Measurements from ENCODE around the gene DCAF11. TPM values are rescaled to one million over a fixed set of nuclear protein-coding genes. Genes with fewer than 3 reads are reported as not detected.
A peak's percentile ranks its signal among the peaks of the same experiment; 100 is the strongest.

Gene DCAF11
- total and polyA plus RNA-seq, 2 donors, result 34.0 to 52.5 TPM

GRCh38 chr14:24113379-24113800 lies 1.2 kb upstream of the DCAF11 start:
- 16% methylated on average over 15 of the region's 15 CpGs for WGBS
- peaks cover 2% of the 10 kb centered on the region for H3K4me1 ChIP-seq (ENCODE audit: insufficient read depth)

GRCh38 chr14:24113801-24114531 lies 611 bp upstream of the DCAF11 start:
- DNase-seq (ENCODE audit: extremely low spot score), result peak; percentile 78
- under 1% methylated on average over 42 of the region's 42 CpGs for WGBS
- Histone ChIP-seq H3K4me3 (ENCODE audit: low read depth, low read length) (peak overlapping the region; percentile 50), H3K27ac (ENCODE audit: low read depth) (peak overlapping the region; percentile 98), H3K36me3 (ENCODE audit: insufficient read depth) (peaks cover 3% of the 10 kb centered on the region), H3K4me1 (ENCODE audit: insufficient read depth) (peaks cover 2% of the 10 kb centered on the region)

More at GRCh38 chr14:24113379-24113800, 1.2 kb upstream of the DCAF11 start:
- Histone ChIP-seq H3K36me3 (ENCODE audit: insufficient read depth) (peaks cover 3% of the 10 kb centered on the region), H3K4me3 (ENCODE audit: low read depth, low read length) (peak overlapping the region; percentile 50), H3K27ac (ENCODE audit: low read depth) (peak overlapping the region; percentile 98)
- DNase-seq (ENCODE audit: extremely low spot score), result no peak

- WGBS, result 3% methylated on average over 14 of the region's 14 CpGs
- no peak overlapping the region for H3K27ac ChIP-seq (ENCODE audit: low read depth)
- peaks cover 3% of the 10 kb centered on the region for H3K36me3 ChIP-seq (ENCODE audit: insufficient read depth)
- DNase-seq (ENCODE audit: extremely low spot score), result no peak
- peaks cover 2% of the 10 kb centered on the region for H3K4me1 ChIP-seq (ENCODE audit: insufficient read depth)
- peak overlapping the region; percentile 59 for H3K4me3 ChIP-seq (ENCODE audit: low read depth, low read length)
Observed at GRCh38 chr14:24115422-24116127, 998 bp downstream of the DCAF11 start.

GRCh38 chr14:24116128-24116814 lies 1.7 kb downstream of the DCAF11 start:
- Histone ChIP-seq H3K27ac (ENCODE audit: low read depth) (no peak overlapping the region), H3K36me3 (ENCODE audit: insufficient read depth) (peaks cover 3% of the 10 kb centered on the region), H3K4me3 (ENCODE audit: low read depth, low read length) (no peak overlapping the region), H3K4me1 (ENCODE audit: insufficient read depth) (peaks cover 2% of the 10 kb centered on the region)
- no peak for DNase-seq (ENCODE audit: extremely low spot score)
- 88% methylated on average over 6 of the region's 6 CpGs for WGBS

GRCh38 chr14:24117179-24117578 lies 2.6 kb downstream of the DCAF11 start:
- peaks cover 3% of the 10 kb centered on the region for H3K36me3 ChIP-seq (ENCODE audit: insufficient read depth)
- H3K4me3 ChIP-seq (ENCODE audit: low read depth, low read length), result no peak overlapping the region
- H3K4me1 ChIP-seq (ENCODE audit: insufficient read depth), result peaks cover 2% of the 10 kb centered on the region
- WGBS, result 97% methylated on average over 6 of the region's 6 CpGs
- H3K27ac ChIP-seq (ENCODE audit: low read depth), result no peak overlapping the region
- no peak for DNase-seq (ENCODE audit: extremely low spot score)

GRCh38 chr14:24119691-24120090 lies 5.1 kb downstream of the DCAF11 start:
- H3K4me1 ChIP-seq (ENCODE audit: insufficient read depth), result peaks cover 2% of the 10 kb centered on the region
- H3K4me3 ChIP-seq (ENCODE audit: low read depth, low read length), result no peak overlapping the region
- no peak overlapping the region for H3K27ac ChIP-seq (ENCODE audit: low read depth)
- peaks cover 5% of the 10 kb centered on the region for H3K36me3 ChIP-seq (ENCODE audit: insufficient read depth)
- WGBS, result 96% methylated on average over 6 of the region's 6 CpGs
- no peak for DNase-seq (ENCODE audit: extremely low spot score)

GRCh38 chr14:24121210-24121609 lies 6.6 kb downstream of the DCAF11 start:
- H3K4me1 ChIP-seq (ENCODE audit: insufficient read depth), result no peaks in the 10 kb centered on the region
- H3K4me3 ChIP-seq (ENCODE audit: low read depth, low read length), result no peak overlapping the region
- WGBS, result 95% methylated on average over 8 of the region's 8 CpGs
- H3K27ac ChIP-seq (ENCODE audit: low read depth), result no peak overlapping the region
- peaks cover 5% of the 10 kb centered on the region for H3K36me3 ChIP-seq (ENCODE audit: insufficient read depth)
- no peak for DNase-seq (ENCODE audit: extremely low spot score)

- Histone ChIP-seq H3K36me3 (ENCODE audit: insufficient read depth) (peaks cover 2% of the 10 kb centered on the region), H3K27ac (ENCODE audit: low read depth) (no peak overlapping the region), H3K4me1 (ENCODE audit: insufficient read depth) (no peaks in the 10 kb centered on the region), H3K4me3 (ENCODE audit: low read depth, low read length) (no peak overlapping the region)
- no peak for DNase-seq (ENCODE audit: extremely low spot score)
- 95% methylated on average over 4 of the region's 4 CpGs for WGBS
Observed at GRCh38 chr14:24122416-24122815, 7.8 kb downstream of the DCAF11 start.

- H3K27ac ChIP-seq (ENCODE audit: low read depth), result no peak overlapping the region
- peaks cover 2% of the 10 kb centered on the region for H3K36me3 ChIP-seq (ENCODE audit: insufficient read depth)
- no peak for DNase-seq (ENCODE audit: extremely low spot score)
- H3K4me3 ChIP-seq (ENCODE audit: low read depth, low read length), result no peak overlapping the region
- 93% methylated on average over 8 of the region's 8 CpGs for WGBS
- no peaks in the 10 kb centered on the region for H3K4me1 ChIP-seq (ENCODE audit: insufficient read depth)
Observed at GRCh38 chr14:24122898-24123297, 8.3 kb downstream of the DCAF11 start.

- Histone ChIP-seq H3K36me3 (ENCODE audit: insufficient read depth) (peaks cover 2% of the 10 kb centered on the region), H3K4me1 (ENCODE audit: insufficient read depth) (no peaks in the 10 kb centered on the region), H3K27ac (ENCODE audit: low read depth) (no peak overlapping the region), H3K4me3 (ENCODE audit: low read depth, low read length) (no peak overlapping the region)
- WGBS, result 84% methylated on average over 9 of the region's 9 CpGs
- DNase-seq (ENCODE audit: extremely low spot score), result no peak
Observed at GRCh38 chr14:24123424-24124417, 9.1 kb downstream of the DCAF11 start.

GRCh38 chr14:24126939-24127338 lies 12.4 kb downstream of the DCAF11 start:
- Histone ChIP-seq H3K27ac (ENCODE audit: low read depth) (no peak overlapping the region), H3K4me1 (ENCODE audit: insufficient read depth) (no peaks in the 10 kb centered on the region), H3K4me3 (ENCODE audit: low read depth, low read length) (no peak overlapping the region), H3K36me3 (ENCODE audit: insufficient read depth) (peaks cover 2% of the 10 kb centered on the region)
- no peak for DNase-seq (ENCODE audit: extremely low spot score)

- Histone ChIP-seq H3K36me3 (ENCODE audit: insufficient read depth) (peaks cover 2% of the 10 kb centered on the region), H3K27ac (ENCODE audit: low read depth) (no peak overlapping the region), H3K4me3 (ENCODE audit: low read depth, low read length) (no peak overlapping the region), H3K4me1 (ENCODE audit: insufficient read depth) (no peaks in the 10 kb centered on the region)
- DNase-seq (ENCODE audit: extremely low spot score), result no peak
- 89% methylated on average over 2 of the region's 2 CpGs for WGBS
Observed at GRCh38 chr14:24127673-24128072, 13.1 kb downstream of the DCAF11 start.

Data from urinary bladder (tissue), 4 donors.